Fibroblast of lung (primary cell): ENCODE measurements around the gene PRPH.

Experiments
- CTCF ChIP-seq, 2 donors: IDR thresholded peaks in 1 of 2; conservative IDR thresholded peaks in 1 of 2; 1 replicate in 1 of 2; 2 replicates in 1 of 2; pipeline ENCODE4 v1.5.1; 2011 to 2012; ENCODE audit warnings: low read length in 2 of 2, control low read depth in 1 of 2, inconsistent platforms in 1 of 2, low read depth in 1 of 2, mild to moderate bottlenecking in 1 of 2
- EZH2 ChIP-seq: IDR thresholded peaks from 2 replicates; pipeline ENCODE4 v1.5.1; 2012; ENCODE audit warnings: low read length, control low read depth, mild to moderate bottlenecking; ENCODE audit errors: missing control alignments

GRCh38 chr12:49283541-49284429 lies 11.2 kb upstream of the PRPH start:
- TF ChIP-seq CTCF (conservative IDR thresholded peaks at IDR 0.05 in 1 of 2, IDR thresholded peaks at IDR 0.05 in 1 of 2; ENCODE audit: low read depth in 1 of 2, low read length in 2 of 2) (peak in 1 of 2 donors; percentile 21), EZH2 (no peak)
